Activated CD4-positive, alpha-beta T cell treated with anti-CD3 and anti-CD28 coated beads, Interleukin-2, amount 10 ng/mL, durations not matched to agents 7 days and 5 days (primary cell): ENCODE data around the gene ADAR. TPM values are rescaled to one million over a fixed set of nuclear protein-coding genes. Genes with fewer than 3 reads are reported as not detected.

Source experiments
- CTCF ChIA-PET: fragments of 350-600 bp; sonication (Branson Sonifier 250); formaldehyde crosslinking; loops from one replicate; lab custom pipeline; 2021; ENCODE audit warnings: antibody characterized with exemption; lab: Charles Lee
- POLR2A ChIA-PET: fragments of 350-600 bp; sonication (Branson Sonifier 250); formaldehyde crosslinking; loops from one replicate; lab custom pipeline; 2021; ENCODE audit warnings: antibody characterized with exemption; lab: Charles Lee
- DNase-seq: peaks from one replicate; pipeline ENCODE4 v3.0.0-alpha.2; 2020
- H3K27ac Mint-ChIP-seq: one replicate; pipeline ENCODE4 v1.8.0; 2021; ENCODE audit warnings: mild to moderate bottlenecking, moderate library complexity, mixed read lengths
- H3K27me3 Mint-ChIP-seq: one replicate; pipeline ENCODE4 v1.8.0; 2021; ENCODE audit warnings: mixed read lengths
- H3K36me3 Mint-ChIP-seq: one replicate; pipeline ENCODE4 v1.8.0; 2021; ENCODE audit warnings: low read depth, mixed read lengths
- H3K4me1 Mint-ChIP-seq: one replicate; pipeline ENCODE4 v1.8.0; 2021; ENCODE audit warnings: mixed read lengths
- H3K4me3 Mint-ChIP-seq: one replicate; pipeline ENCODE4 v1.8.0; 2021; ENCODE audit warnings: mild to moderate bottlenecking, moderate library complexity, mixed read lengths
- H3K9me3 Mint-ChIP-seq: one replicate; pipeline ENCODE4 v1.8.0; 2021; ENCODE audit warnings: mixed read lengths
- total RNA-seq, 2 experiments: library from RNA; stranded (reverse); gene quantifications; one replicate each; pipeline ENCODE4 v1.2.3, GENCODE V29; 2021

The ADAR gene
- total RNA-seq, 2 experiments from 2014 or later, result 384 to 394 TPM

DNA sequence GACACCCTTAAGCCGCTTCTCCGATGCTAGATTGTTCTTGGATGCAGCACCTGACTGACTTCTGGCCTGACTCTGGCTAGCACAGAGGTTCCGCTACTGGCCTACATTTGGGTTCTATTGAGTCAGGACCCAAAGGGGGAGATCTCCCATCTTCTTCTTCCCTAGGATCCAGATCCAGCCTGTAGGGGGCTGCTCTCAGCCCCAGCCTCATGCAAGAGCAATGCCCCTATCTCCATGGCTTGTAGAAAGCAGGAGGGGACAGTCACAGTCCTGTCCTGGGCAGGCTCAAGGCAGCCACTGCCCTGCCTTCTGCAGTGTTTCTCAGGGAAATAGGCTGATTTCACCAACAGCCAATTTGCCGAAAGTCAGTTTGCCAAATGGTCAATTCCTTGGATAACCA is 6.3 kb upstream of the ADAR start:
- POLR2A ChIA-PET, result no interaction called here
- CTCF ChIA-PET, result interaction anchor here (0.6 to 1.1 kb wide), 2 partner anchors 130 to 332 kb away, joined by 3 read pairs; no protein-coding TSS in a partner anchor
- no peaks in the 10 kb centered on the region for H3K27me3 Mint-ChIP-seq
- H3K4me3 Mint-ChIP-seq, result no peak overlapping the region
- H3K4me1 Mint-ChIP-seq, result peaks cover 62% of the 10 kb centered on the region
- peak overlapping the region; percentile 26 for H3K27ac Mint-ChIP-seq
- no peaks in the 10 kb centered on the region for H3K9me3 Mint-ChIP-seq
- DNase-seq, result peak; percentile 4
- peaks cover 8% of the 10 kb centered on the region for H3K36me3 Mint-ChIP-seq

DNA sequence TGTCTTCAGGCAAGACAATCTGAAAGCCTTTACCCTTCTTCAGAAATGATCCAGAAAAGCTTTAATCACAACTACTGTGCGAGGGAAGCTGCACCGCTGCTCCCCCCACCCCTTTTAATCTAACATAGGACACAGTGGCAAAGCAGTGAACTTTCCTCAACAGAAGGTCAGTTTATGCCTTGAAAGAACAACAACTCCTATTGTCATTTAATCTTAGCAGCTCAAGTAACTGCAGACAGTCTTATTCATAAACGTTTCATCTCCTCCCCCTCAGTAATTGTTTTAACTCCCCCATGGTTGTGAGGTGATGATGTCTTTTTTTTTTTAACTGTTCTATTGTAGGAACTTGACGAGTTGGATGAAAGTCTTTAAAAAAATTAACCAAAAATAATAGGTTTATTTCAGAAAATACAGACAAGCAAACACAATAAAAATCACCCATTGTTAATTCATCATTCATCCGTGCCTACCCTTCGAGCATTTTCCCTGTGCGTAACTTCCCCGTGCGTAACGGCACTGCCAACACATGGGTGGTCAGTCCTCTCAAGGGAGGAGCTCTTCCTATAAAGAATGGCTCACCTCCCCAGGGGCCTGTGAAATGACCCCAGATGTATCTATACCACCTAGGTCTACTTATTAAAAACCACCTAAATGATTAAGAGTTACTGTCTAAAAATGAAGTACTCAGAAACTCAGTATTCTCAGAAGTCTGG is 3.3 kb upstream of the ADAR start:
- ChIA-PET CTCF (interaction anchor here (1.1 to 1.2 kb wide), 2 partner anchors 474 to 505 kb away, joined by 3 to 4 read pairs; no protein-coding TSS in a partner anchor), POLR2A (interaction anchor here (0.6 kb wide), 2 partner anchors 17 kb away, joined by 3 read pairs; no protein-coding TSS in a partner anchor)
- Mint-ChIP-seq H3K27ac (peak overlapping the region; percentile 37), H3K36me3 (peaks cover 13% of the 10 kb centered on the region), H3K9me3 (no peaks in the 10 kb centered on the region), H3K4me3 (no peak overlapping the region), H3K27me3 (no peaks in the 10 kb centered on the region), H3K4me1 (peaks cover 61% of the 10 kb centered on the region)
- no peak for DNase-seq

DNA sequence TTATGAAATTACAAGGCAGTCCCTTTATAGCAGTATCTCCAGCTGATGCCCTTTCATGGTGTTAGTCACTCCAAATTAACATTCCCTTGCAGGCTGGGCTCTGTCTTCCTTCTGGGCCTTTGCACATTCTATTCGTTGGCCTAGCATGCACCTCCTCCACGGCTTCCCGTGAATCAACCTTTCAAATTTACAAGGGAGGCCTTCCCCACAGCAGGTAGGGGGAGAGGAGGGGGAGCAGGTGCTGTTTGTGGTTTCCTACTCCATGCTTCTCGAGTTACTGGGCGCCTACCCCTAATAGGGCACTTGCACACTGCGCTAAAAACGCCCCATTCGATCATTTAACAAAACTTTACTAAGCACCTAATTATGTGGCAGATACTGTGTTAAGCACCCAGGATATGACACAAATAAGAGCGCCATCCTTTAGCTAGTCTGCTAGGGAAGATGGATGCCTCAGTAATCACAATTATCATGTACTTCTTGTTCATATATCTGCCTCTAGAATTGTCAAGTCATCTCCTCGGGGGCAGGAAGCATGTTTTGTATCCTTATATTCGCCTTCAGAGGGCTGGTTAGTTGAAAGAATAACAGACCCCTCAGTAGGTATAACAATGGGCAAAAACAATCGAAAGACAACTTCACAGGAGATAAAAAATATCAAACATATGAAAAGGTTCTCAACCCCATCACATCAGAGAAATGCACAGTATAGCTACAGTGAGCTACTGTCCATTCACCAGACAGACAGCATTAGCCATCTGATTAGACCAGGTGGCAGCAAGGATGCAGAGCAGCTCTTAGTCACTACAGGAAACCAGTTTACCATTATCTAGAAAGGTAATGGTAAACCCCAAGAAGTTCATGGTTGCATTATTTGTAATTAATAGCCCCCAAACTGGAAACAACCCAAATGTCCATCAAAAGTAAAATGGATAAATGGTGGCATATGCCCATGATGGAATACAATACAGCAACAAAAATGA is 1.7 kb upstream of the ADAR start:
- CTCF ChIA-PET, result interaction anchor here (0.8 to 1.5 kb wide), 9 partner anchors 10 to 506 kb away, joined by 3 to 6 read pairs (median 4); no protein-coding TSS in a partner anchor
- peak; percentile 57 for DNase-seq

DNA sequence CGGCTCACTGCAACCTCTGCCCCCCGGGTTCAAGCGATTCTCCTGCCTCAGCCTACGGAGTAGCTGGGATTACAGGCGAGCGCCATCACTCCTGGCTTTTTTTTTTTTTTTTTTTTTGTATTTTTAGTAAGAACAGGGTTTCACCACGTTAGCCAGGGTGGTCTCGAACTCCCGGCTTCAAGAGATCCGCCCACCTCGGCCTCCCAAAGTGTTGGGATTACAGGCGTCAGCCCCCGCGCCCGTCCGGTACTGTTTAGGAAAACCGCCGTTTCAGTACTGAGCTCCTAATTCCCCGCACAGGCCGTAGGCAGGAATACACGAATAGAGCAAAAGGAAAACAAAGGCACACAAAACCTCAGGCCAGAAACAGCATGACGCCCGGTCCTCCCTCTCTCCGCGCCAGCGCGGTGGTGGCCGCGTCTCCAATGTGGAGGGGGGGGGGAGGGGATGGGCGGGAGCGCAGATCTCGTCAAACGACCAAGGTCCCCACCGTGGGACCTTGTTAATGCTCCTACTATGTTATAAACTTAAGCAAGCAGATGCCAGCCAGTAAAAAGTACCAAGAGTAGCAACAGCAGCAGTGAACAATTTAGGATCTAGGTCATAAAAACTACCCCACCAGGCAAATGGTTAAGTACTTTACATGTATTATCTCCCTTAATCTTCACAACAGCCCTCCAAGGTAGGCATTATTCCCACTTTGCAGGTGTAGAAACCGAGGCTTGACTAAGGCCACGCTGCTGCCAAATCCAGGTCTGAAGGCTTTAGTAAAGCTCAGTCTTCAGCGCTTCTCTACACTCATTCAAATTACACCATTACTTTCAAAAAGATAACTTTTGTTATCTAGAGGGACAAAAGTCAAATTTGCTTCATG is 648 bp upstream of the ADAR start:
- ChIA-PET POLR2A (no interaction called here), CTCF (interaction anchor here (0.6 to 1.5 kb wide), 5 partner anchors 13 to 377 kb away, joined by 3 to 6 read pairs (median 4); no protein-coding TSS in a partner anchor)

More for the DNA sequence above, 1.7 kb upstream of the ADAR start:
- H3K36me3 Mint-ChIP-seq, result peaks cover 27% of the 10 kb centered on the region
- POLR2A ChIA-PET, result no interaction called here
- H3K4me1 Mint-ChIP-seq, result peaks cover 64% of the 10 kb centered on the region
- H3K27me3 Mint-ChIP-seq, result no peaks in the 10 kb centered on the region
- H3K27ac Mint-ChIP-seq, result peak overlapping the region; percentile 96
- no peaks in the 10 kb centered on the region for H3K9me3 Mint-ChIP-seq
- peak overlapping the region; percentile 89 for H3K4me3 Mint-ChIP-seq

DNA sequence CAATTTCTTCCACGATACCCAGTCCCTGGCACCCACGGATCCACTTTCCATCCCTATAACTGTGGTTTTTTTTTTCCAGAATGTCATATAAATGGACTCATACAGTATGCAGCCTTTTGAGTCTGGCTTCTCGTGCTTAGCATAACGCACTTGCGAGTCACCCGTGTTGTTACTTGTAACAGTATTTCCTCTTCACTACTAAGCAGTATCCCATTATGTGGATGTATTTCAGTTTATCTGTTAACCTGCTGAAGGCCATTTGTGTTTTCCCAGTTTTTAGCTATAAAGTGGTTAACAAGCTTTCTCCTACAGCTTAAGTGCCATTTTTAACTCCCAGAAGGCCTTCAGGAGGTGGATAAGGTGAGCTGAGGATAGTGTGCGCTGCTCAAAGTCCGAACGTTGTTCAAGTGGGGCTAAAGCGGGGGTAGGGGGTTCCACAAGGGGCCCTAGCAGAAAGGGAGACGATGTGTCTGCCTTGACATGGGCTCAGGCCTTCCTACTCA is 829 bp downstream of the ADAR start:
- peak overlapping the region; percentile 89 for H3K4me3 Mint-ChIP-seq
- CTCF ChIA-PET, result interaction anchor here (0.6 to 1.5 kb wide), 4 partner anchors 16 to 434 kb away, joined by 3 to 4 read pairs (median 4); no protein-coding TSS in a partner anchor
- H3K27ac Mint-ChIP-seq, result peak overlapping the region; percentile 96
- H3K27me3 Mint-ChIP-seq, result no peaks in the 10 kb centered on the region
- POLR2A ChIA-PET, result interaction anchor here (0.9 kb wide), 1 partner anchor 13 kb away, joined by 4 read pairs; no protein-coding TSS in a partner anchor
- peak; percentile 22 for DNase-seq
- peaks cover 46% of the 10 kb centered on the region for H3K36me3 Mint-ChIP-seq
- H3K9me3 Mint-ChIP-seq, result no peaks in the 10 kb centered on the region
- peaks cover 73% of the 10 kb centered on the region for H3K4me1 Mint-ChIP-seq

More for the DNA sequence above, 648 bp upstream of the ADAR start:
- H3K4me3 Mint-ChIP-seq, result peak overlapping the region; percentile 89
- peaks cover 67% of the 10 kb centered on the region for H3K4me1 Mint-ChIP-seq
- no peaks in the 10 kb centered on the region for H3K27me3 Mint-ChIP-seq
- DNase-seq, result peak; percentile 51
- no peaks in the 10 kb centered on the region for H3K9me3 Mint-ChIP-seq
- H3K27ac Mint-ChIP-seq, result peak overlapping the region; percentile 96
- peaks cover 37% of the 10 kb centered on the region for H3K36me3 Mint-ChIP-seq

DNA sequence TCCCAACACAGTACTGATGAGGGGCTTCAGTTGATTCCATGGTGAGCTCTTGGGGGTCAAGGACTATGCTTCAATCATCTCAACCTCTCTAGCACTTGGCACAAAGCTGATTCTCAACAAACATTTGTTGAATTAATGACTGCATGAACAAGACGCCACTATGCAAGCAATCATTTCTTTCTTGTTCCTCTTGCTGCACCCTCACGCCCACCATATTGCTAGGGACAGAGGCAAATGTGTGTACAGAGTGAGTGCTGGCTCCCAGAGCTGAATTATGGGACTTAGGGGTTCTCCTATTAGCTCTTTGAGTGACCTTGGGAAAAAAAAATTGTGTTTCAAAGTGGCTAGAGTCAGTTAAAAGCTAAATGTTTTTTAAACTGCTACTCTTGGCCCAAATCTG is 2.5 kb downstream of the ADAR start:
- H3K27ac Mint-ChIP-seq, result peak overlapping the region; percentile 14
- H3K27me3 Mint-ChIP-seq, result no peaks in the 10 kb centered on the region
- CTCF ChIA-PET, result interaction anchor here (1.0 to 1.8 kb wide), 9 partner anchors 10 to 902 kb away, joined by 3 to 8 read pairs (median 4); partner anchors contain the start of genes CHRNB2 and PMVK
- peaks cover 62% of the 10 kb centered on the region for H3K36me3 Mint-ChIP-seq
- H3K4me1 Mint-ChIP-seq, result peaks cover 77% of the 10 kb centered on the region
- H3K4me3 Mint-ChIP-seq, result peak overlapping the region; percentile 89
- POLR2A ChIA-PET, result no interaction called here
- H3K9me3 Mint-ChIP-seq, result no peaks in the 10 kb centered on the region
- DNase-seq, result no peak

DNA sequence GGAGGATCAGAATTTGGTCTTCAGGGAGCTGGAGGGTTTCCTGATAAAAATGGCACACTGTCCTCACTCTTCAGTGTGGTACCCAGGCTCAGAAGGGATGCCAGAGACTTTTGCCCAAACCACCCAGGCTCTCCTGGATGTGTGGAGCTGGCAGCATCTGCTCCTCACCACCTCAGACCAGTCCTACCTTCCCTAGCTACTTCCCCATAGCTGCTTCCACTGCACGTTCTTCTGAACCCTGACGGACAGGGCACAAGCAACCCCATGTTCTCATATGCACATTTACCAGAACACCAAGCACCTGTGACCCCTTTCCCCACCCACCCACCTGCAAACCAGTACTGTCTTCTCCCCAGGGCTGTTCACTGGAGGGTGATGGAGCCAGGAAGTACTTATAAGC is 4.7 kb downstream of the ADAR start:
- CTCF ChIA-PET, result interaction anchor here (0.6 to 0.8 kb wide), 2 partner anchors 12 to 546 kb away, joined by 3 read pairs; no protein-coding TSS in a partner anchor
- no peak for DNase-seq
- peaks cover 73% of the 10 kb centered on the region for H3K4me1 Mint-ChIP-seq
- no peaks in the 10 kb centered on the region for H3K9me3 Mint-ChIP-seq
- peak overlapping the region; percentile 9 for H3K27ac Mint-ChIP-seq
- POLR2A ChIA-PET, result no interaction called here
- H3K4me3 Mint-ChIP-seq, result no peak overlapping the region
- no peaks in the 10 kb centered on the region for H3K27me3 Mint-ChIP-seq
- H3K36me3 Mint-ChIP-seq, result peaks cover 72% of the 10 kb centered on the region

DNA sequence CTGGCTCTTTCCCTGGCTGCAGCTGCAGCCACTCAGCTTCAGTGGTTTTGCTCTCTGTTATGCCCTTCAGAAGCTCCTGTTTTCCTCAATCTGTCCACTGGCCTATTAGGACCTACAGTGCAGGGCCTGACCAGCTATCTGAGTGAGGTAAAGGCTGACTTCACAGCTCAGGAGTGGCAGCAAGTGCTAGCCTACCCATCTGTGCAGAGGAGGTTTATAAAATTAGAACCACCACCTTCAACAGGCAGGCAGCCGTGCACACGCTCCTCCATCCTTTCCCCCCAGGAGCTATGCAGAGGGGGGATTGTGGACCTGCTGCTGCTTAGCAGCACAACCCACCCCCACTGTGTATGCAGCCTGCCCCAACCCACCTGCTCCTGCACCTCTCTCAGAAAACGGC is 8.3 kb downstream of the ADAR start:
- POLR2A ChIA-PET, result no interaction called here
- Mint-ChIP-seq H3K9me3 (no peaks in the 10 kb centered on the region), H3K4me3 (no peak overlapping the region), H3K27me3 (no peaks in the 10 kb centered on the region), H3K27ac (no peak overlapping the region), H3K36me3 (peaks cover 73% of the 10 kb centered on the region), H3K4me1 (peaks cover 52% of the 10 kb centered on the region)
- CTCF ChIA-PET, result interaction anchor here (0.5 to 2.2 kb wide), 3 partner anchors 9 to 40 kb away, joined by 3 to 7 read pairs (median 3); no protein-coding TSS in a partner anchor
- DNase-seq, result no peak

DNA sequence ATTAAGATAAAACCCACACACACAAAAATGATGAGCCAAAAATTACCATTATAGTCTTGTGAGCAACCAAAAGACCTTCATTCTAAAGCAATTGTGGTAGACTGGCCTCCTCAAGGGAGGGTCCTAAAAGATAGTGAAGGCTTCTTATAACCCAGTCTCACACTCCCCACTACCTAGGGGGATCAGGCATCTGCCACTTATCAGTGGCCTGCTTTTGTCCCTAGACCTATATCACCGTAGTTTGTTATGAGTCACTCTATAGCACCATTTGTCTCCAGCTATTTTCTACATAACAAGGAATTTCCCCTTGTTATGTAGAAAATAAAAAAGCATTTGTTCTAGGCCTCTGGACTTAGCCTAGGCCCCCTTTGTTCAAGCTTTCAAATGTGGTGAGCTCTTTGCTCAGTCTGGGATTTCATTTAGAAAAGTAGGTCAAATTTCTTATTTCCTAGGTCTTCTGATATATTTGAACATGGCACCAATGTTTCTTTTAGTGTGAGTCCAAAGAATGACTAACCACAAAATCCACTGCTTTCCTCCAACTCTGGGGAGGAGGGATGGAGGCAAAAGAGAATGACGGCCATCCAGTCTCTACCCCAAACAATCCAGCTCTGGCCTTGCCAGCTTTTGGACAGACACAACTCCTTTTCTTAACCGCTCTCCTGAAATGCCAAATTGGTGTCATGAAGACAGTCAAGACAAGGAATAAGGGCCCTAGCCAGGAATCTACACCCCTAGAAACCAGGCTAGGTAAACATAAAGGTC is 8.9 kb downstream of the ADAR start:
- H3K27me3 Mint-ChIP-seq, result no peaks in the 10 kb centered on the region
- ChIA-PET CTCF (interaction anchor here (0.5 to 2.2 kb wide), 4 partner anchors 8 to 39 kb away, joined by 3 to 7 read pairs (median 4); no protein-coding TSS in a partner anchor), POLR2A (interaction anchor here (0.6 kb wide), 3 partner anchors 9 to 375 kb away, joined by 3 to 4 read pairs (median 4); no protein-coding TSS in a partner anchor)
- H3K36me3 Mint-ChIP-seq, result peaks cover 72% of the 10 kb centered on the region
- peaks cover 49% of the 10 kb centered on the region for H3K4me1 Mint-ChIP-seq
- no peaks in the 10 kb centered on the region for H3K9me3 Mint-ChIP-seq
- no peak overlapping the region for H3K27ac Mint-ChIP-seq
- no peak for DNase-seq
- H3K4me3 Mint-ChIP-seq, result no peak overlapping the region

DNA sequence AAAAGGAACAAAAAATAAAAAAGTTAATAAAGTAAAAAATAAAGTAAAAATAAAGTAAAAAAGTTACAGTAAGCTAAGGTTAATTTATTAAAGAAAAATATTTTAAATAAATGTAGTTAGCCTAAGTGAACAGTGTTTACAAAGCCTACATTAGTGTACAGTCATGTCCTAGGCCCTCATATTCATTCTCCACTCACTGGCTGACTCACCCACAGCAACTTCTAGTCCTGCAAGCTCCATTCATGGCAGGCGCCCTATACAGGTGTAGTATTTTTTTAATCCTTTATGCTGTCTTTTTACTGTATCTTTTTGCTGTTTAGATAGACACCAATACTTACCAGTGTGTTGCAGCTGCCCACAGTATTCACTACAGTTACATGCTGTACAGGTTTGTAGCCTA is 12.4 kb downstream of the ADAR start:
- ChIA-PET CTCF (interaction anchor here (1.0 to 2.3 kb wide), 7 partner anchors 8 to 37 kb away, joined by 3 to 8 read pairs (median 4); partner anchors contain the start of gene UBE2Q1), POLR2A (interaction anchor here (0.5 to 0.7 kb wide), 2 partner anchors 17 to 41 kb away, joined by 3 read pairs; no protein-coding TSS in a partner anchor)
- Mint-ChIP-seq H3K27me3 (no peaks in the 10 kb centered on the region), H3K36me3 (peaks cover 73% of the 10 kb centered on the region), H3K27ac (no peak overlapping the region), H3K4me1 (peaks cover 20% of the 10 kb centered on the region), H3K4me3 (no peak overlapping the region), H3K9me3 (no peaks in the 10 kb centered on the region)
- DNase-seq, result no peak
